ENCODE data around the gene VSIG4. TPM values are rescaled to one million over a fixed set of nuclear protein-coding genes. Genes with fewer than 3 reads are reported as not detected.
A peak's percentile ranks its signal among the peaks of the same experiment; 100 is the strongest.

Gene VSIG4
- total and polyA plus RNA-seq, 2 donors (not counting 1 experiment from before 2014, with no cell fraction given), result 0.09 TPM; not detected in 1

DNA sequence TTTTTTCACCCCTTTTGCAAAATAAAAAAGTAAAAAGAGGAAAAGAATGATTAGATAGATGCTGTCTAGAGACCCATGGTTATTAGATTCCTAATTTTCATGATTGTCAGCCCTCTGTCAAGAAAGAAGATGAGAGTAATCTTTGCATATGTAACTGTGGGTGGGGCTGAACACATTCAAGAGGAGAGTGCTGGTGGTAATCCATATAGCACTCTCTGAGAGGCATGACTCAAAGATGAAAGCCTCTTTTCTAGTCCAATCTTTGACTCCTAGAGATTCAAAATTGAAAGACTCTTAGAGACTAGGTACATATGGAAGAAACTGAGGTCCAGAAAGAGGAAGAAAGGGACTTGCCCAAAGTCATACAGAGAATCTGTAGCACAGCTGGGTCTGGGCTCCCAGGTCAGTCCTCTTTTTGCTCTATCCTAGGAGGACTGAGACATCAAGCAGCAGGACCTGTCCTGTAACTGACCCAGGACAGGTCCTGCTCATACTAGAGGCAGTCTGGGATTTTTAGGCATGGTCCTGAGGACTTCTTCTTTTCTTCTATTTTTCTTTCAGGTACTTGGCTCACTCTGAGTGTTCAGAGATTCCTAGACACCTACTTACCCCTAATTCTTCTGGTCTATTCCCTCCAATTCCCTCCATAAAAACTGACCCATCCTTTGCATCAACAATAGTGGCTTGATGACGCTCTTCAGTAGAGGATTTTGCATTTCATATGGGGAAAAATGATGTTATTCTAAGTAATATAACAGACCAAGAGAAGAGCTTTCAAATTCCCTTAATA, 23.8 kb downstream of the VSIG4 start:
- Histone ChIP-seq H3K9me3 (ENCODE audit: control extremely low read depth in 1 of 3, control insufficient read depth in 2 of 3, insufficient read depth in 1 of 3, low read length in 2 of 3) (no peaks in the 10 kb centered on the region), H3K4me1 (ENCODE audit: control insufficient read depth in 2 of 2, insufficient read depth in 2 of 2, low read length in 2 of 2) (peaks cover 83 to 99% of the 10 kb centered on the region in 2 donors), H3K36me3 (replicated peaks in 1 of 2; ENCODE audit: control extremely low read depth in 1 of 2, control insufficient read depth in 1 of 2, extremely low read depth in 1 of 2, insufficient read depth in 2 of 2, low read length in 1 of 2) (peaks cover 0 to 20% of the 10 kb centered on the region in 2 experiments), H3K27ac (ENCODE audit: low read length in 2 of 2) (peak overlapping the region; percentile 72 to 80), H3K27me3 (replicated peaks in 1 of 4; ENCODE audit: control extremely low read depth in 1 of 4, control insufficient read depth in 3 of 4, insufficient read depth in 4 of 4, low read length in 3 of 4) (no peaks in the 10 kb centered on the region), H4K20me1 (ENCODE audit: control insufficient read depth, insufficient read depth, low read length, poor library complexity, severe bottlenecking) (no peaks in the 10 kb centered on the region), H3K79me2 (ENCODE audit: control insufficient read depth, insufficient read depth, low read length) (peaks cover 41% of the 10 kb centered on the region), H3K4me2 (replicated peaks; ENCODE audit: low read depth, low read length, poor library complexity, severe bottlenecking) (peak overlapping the region; percentile 78), H3K9ac (ENCODE audit: low read length) (peak overlapping the region; percentile 71), H2AFZ (ENCODE audit: insufficient read depth, low read depth, low read length, poor library complexity, severe bottlenecking) (no peak overlapping the region), H3K4me3 (ENCODE audit: control extremely low read depth in 1 of 5, extremely low read depth in 1 of 5, insufficient read depth in 1 of 5, low read depth in 2 of 5, low read length in 4 of 5) (peak overlapping the region; percentile 64 to 89 (median 75))
- ChIA-PET CTCF (interaction anchor here (1.0 to 5.3 kb wide), 7 partner anchors 10 to 98 kb away, joined by 3 to 33 read pairs (median 7); no protein-coding TSS in a partner anchor), POLR2A (interaction anchor here (1.0 to 1.3 kb wide), 5 partner anchors 10 to 420 kb away, joined by 3 to 5 read pairs (median 4); no protein-coding TSS in a partner anchor)
- no CpG with 5 or more reads among the region's 1 CpG for WGBS (ENCODE audit: insufficient coverage)
- Mint-ChIP-seq H3K4me1 (peaks cover 80% of the 10 kb centered on the region), H3K9me3 (ENCODE audit: insufficient read depth) (no peaks in the 10 kb centered on the region), H3K27ac (peak overlapping the region; percentile 90), H3K4me3 (peak overlapping the region; percentile 75), H3K27me3 (no peaks in the 10 kb centered on the region)
- ATAC-seq (ENCODE audit: low read depth) (peak; percentile 34), DNase-seq (peak; percentile 13)
- intact Hi-C loops (cut with micrococcal nuclease), result loop anchor here (1.0 to 10.0 kb wide), 6 partner anchors 7 to 419 kb away; no protein-coding TSS in a partner anchor
- TF ChIP-seq, protein P1, sequence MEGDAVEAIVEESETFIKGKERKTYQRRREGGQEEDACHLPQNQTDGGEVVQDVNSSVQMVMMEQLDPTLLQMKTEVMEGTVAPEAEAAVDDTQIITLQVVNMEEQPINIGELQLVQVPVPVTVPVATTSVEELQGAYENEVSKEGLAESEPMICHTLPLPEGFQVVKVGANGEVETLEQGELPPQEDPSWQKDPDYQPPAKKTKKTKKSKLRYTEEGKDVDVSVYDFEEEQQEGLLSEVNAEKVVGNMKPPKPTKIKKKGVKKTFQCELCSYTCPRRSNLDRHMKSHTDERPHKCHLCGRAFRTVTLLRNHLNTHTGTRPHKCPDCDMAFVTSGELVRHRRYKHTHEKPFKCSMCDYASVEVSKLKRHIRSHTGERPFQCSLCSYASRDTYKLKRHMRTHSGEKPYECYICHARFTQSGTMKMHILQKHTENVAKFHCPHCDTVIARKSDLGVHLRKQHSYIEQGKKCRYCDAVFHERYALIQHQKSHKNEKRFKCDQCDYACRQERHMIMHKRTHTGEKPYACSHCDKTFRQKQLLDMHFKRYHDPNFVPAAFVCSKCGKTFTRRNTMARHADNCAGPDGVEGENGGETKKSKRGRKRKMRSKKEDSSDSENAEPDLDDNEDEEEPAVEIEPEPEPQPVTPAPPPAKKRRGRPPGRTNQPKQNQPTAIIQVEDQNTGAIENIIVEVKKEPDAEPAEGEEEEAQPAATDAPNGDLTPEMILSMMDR (IDR thresholded peaks at IDR 0.05), result no peak
- no peak for TF ChIP-seq EZH2 (IDR thresholded peaks at IDR 0.05; ENCODE audit: borderline replicate concordance, insufficient read depth, low read depth, low read length, poor library complexity, severe bottlenecking)
